A549 (cell line): ENCODE data around the gene UNC79. TPM values are rescaled to one million over a fixed set of nuclear protein-coding genes. Genes with fewer than 3 reads are reported as not detected.

Experiments
- ATAC-seq, 2 experiments: fragments of 200-7000 bp in 1 of 2; fragments of >200 bp in 1 of 2; cut with Nextera tagmentation in 1 of 2; cut with Tn5 transposase in 1 of 2; 3 replicates each; pipeline versions ENCODE4 v1.8.0 to v1.9.1; 2018 to 2020; ENCODE audit warnings: mild to moderate bottlenecking in 1 of 2, moderate library complexity in 1 of 2
- CTCF ChIA-PET: fragments of 300-600 bp; sonication (Branson Sonifier 250); formaldehyde crosslinking; extraction: SDS; loops from one replicate; lab custom pipeline; 2021; ENCODE audit warnings: antibody characterized with exemption, inconsistent platforms; lab: Yijun Ruan, JAX
- POLR2A ChIA-PET: fragments of 350-600 bp; formaldehyde crosslinking; extraction: SDS; loops from one replicate; lab custom pipeline; 2021; ENCODE audit warnings: antibody characterized with exemption, inconsistent platforms; lab: Yijun Ruan, JAX
- DNase-seq, 2 experiments: peaks; one replicate each; pipeline versions ENCODE4 v3.0.0 to v3.0.0-alpha.2; 2011 to 2016; ENCODE audit warnings: low read depth in 1 of 2, low spot score in 1 of 2
- FAIRE-seq: peaks from 2 replicates; lab custom pipeline; 2011; peaks lifted over from hg19 to GRCh38; lab: Jason Lieb, UNC
- H3K27ac ChIP-seq, 2 experiments: fragments of >200 bp; sonication (Bioruptor Twin); formaldehyde crosslinking; 3 replicates each; pipeline ENCODE4 v1.5.1; 2016 to 2017
- H3K4me1 ChIP-seq: fragments of >200 bp; sonication (Bioruptor Twin); formaldehyde crosslinking; 3 replicates; pipeline ENCODE4 v1.6.1; 2016
- H3K4me2 ChIP-seq: fragments of >200 bp; sonication (Bioruptor Twin); formaldehyde crosslinking; 3 replicates; pipeline ENCODE4 v1.6.1; 2016
- H3K4me3 ChIP-seq: fragments of >200 bp; sonication (Bioruptor Twin); formaldehyde crosslinking; 3 replicates; pipeline ENCODE4 v1.5.1; 2016
- H3K9me3 ChIP-seq: fragments of >200 bp; sonication (Bioruptor Twin); formaldehyde crosslinking; 3 replicates; pipeline ENCODE4 v1.6.1; 2016
- BHLHE40 ChIP-seq: IDR thresholded peaks from 2 replicates; pipeline ENCODE4 v1.6.1; 2012; ENCODE audit warnings: low read depth, low read length, inconsistent platforms
- CBX2 ChIP-seq: fragments of 200-600 bp; sonication (generic); IDR thresholded peaks from 2 replicates; pipeline ENCODE4 v1.6.1; 2016; ENCODE audit warnings: low read depth, mild to moderate bottlenecking, borderline replicate concordance
- CBX8 ChIP-seq: fragments of 200-600 bp; sonication (generic); IDR thresholded peaks from 2 replicates; pipeline ENCODE4 v1.6.1; 2016
- CHD4 ChIP-seq: fragments of 200-600 bp; sonication (generic); IDR thresholded peaks from 2 replicates; pipeline ENCODE4 v1.6.1; 2016; ENCODE audit warnings: antibody characterized with exemption, mild to moderate bottlenecking, borderline replicate concordance
- E2F6 ChIP-seq: IDR thresholded peaks from 2 replicates; pipeline ENCODE4 v1.6.1; 2012; ENCODE audit warnings: low read depth, borderline replicate concordance
- EHF ChIP-seq: fragments of 250-450 bp; sonication (Bioruptor Pico); IDR thresholded peaks from 2 replicates; pipeline ENCODE4 v1.5.0; 2020; ENCODE audit warnings: mild to moderate bottlenecking
- EHMT2 ChIP-seq: fragments of 200-600 bp; sonication (generic); IDR thresholded peaks from 2 replicates; pipeline ENCODE4 v1.6.1; 2016; ENCODE audit warnings: antibody characterized with exemption, low read depth, mild to moderate bottlenecking, moderate library complexity
- EP300 ChIP-seq, 2 experiments: fragments of >200 bp; sonication (Bioruptor Twin); formaldehyde crosslinking; IDR thresholded peaks; 2 replicates in 1 of 2; 3 replicates in 1 of 2; pipeline ENCODE4 v1.6.1; 2016 to 2017
- FOSB ChIP-seq: fragments of 250-450 bp; sonication (Bioruptor Pico); IDR thresholded peaks from 2 replicates; pipeline ENCODE4 v1.5.0; 2020; ENCODE audit warnings: mild to moderate bottlenecking, moderate library complexity
- GATA3 ChIP-seq: IDR thresholded peaks from 2 replicates; pipeline ENCODE4 v1.6.1; 2012; ENCODE audit warnings: borderline replicate concordance
- HMGXB4 ChIP-seq: fragments of 250-450 bp; sonication (Bioruptor Pico); IDR thresholded peaks from 2 replicates; pipeline ENCODE4 v1.5.0; 2021; ENCODE audit warnings: mild to moderate bottlenecking, moderate library complexity, borderline replicate concordance
- HOXB5 ChIP-seq: fragments of 250-450 bp; sonication (Bioruptor Pico); IDR thresholded peaks from 2 replicates; pipeline ENCODE4 v1.5.0; 2020; ENCODE audit warnings: mild to moderate bottlenecking, moderate library complexity
- JUN ChIP-seq, 2 experiments: fragments of >200 bp; sonication (Bioruptor Twin); formaldehyde crosslinking; IDR thresholded peaks; 2 replicates in 1 of 2; 3 replicates in 1 of 2; pipeline ENCODE4 v1.6.1; 2016 to 2017
- MAFK ChIP-seq: fragments of 450-650 bp; IDR thresholded peaks from 2 replicates; pipeline ENCODE4 v1.6.1; 2014; ENCODE audit not compliant: partially characterized antibody
- MAZ ChIP-seq: fragments of 150-350 bp; IDR thresholded peaks from 2 replicates; pipeline ENCODE4 v1.6.1; 2014; ENCODE audit warnings: antibody characterized with exemption, low read depth, low read length, borderline replicate concordance
- NFE2L2 ChIP-seq: fragments of 150-350 bp; conservative IDR thresholded peaks from 2 replicates; pipeline ENCODE4 v1.6.1; 2014; ENCODE audit warnings: low read length
- NPAS2 ChIP-seq: fragments of 250-450 bp; sonication (Bioruptor Pico); IDR thresholded peaks from 2 replicates; pipeline ENCODE4 v1.8.0; 2022; ENCODE audit warnings: mild to moderate bottlenecking, moderate library complexity, borderline replicate concordance
- NR3C1 ChIP-seq: fragments of >200 bp; sonication (Bioruptor Twin); formaldehyde crosslinking; IDR thresholded peaks from 3 replicates; pipeline ENCODE4 v1.6.1; 2017
- POLR2A ChIP-seq: IDR thresholded peaks from 2 replicates; pipeline ENCODE4 v1.6.1; 2012; ENCODE audit warnings: mild to moderate bottlenecking, low read length
- RAD21 ChIP-seq, 2 experiments: fragments of >200 bp in 1 of 2; sonication (Bioruptor Twin) in 1 of 2; formaldehyde crosslinking in 1 of 2; IDR thresholded peaks in 1 of 2; conservative IDR thresholded peaks in 1 of 2; 2 replicates in 1 of 2; 3 replicates in 1 of 2; pipeline ENCODE4 v1.6.1; 2012 to 2018; ENCODE audit warnings: inconsistent platforms in 1 of 2
- RCOR1 ChIP-seq: fragments of 150-350 bp; IDR thresholded peaks from 2 replicates; pipeline ENCODE4 v1.6.1; 2014; ENCODE audit warnings: antibody characterized with exemption, low read length, low read depth
- WGBS: methylation state at CpG from one replicate; pipeline ENCODE4 v1.1.6; 2017; ENCODE audit errors: missing lambda C conversion rate; 5-methylcytosine and 5-hydroxymethylcytosine counted together
- polyA plus RNA-seq, 4 experiments: library from polyadenylated mRNA; depleted of rRNA in 3 of 4; stranded (reverse); fragments of >200 nt; fragmentation: RNase III in 1 of 4; extraction: RNeasy Plus Mini Kit Qiagen cat#74134 plus additional on column Dnase treatment in 1 of 4; gene quantifications; 2 replicates in 3 of 4; 3 replicates in 1 of 4; pipeline ENCODE4 v1.2.3, GENCODE V29; 2011 to 2017
- TF ChIP-seq, protein P1 (sequence below): fragments of 150-350 bp; IDR thresholded peaks from 2 replicates; pipeline ENCODE4 v1.6.1; 2014; ENCODE audit warnings: low read depth, mild to moderate bottlenecking, low read length
- TF ChIP-seq, protein P2 (sequence below): fragments of >200 bp; sonication (Bioruptor Twin); formaldehyde crosslinking; IDR thresholded peaks from 2 replicates; pipeline ENCODE4 v1.6.1; 2016
- TF ChIP-seq, protein P3 (sequence below): fragments of 200-600 bp; sonication (generic); IDR thresholded peaks from 2 replicates; pipeline ENCODE4 v1.6.1; 2016; ENCODE audit warnings: antibody characterized with exemption, mild to moderate bottlenecking, moderate library complexity

UNC79 gene
- polyA plus RNA-seq, 2 of the 4 experiments (the other 2 are of a cell fraction): 0.01 TPM

- CTCF ChIA-PET: no interaction called here
- POLR2A ChIA-PET: no interaction called here
- TF ChIP-seq, protein P1, sequence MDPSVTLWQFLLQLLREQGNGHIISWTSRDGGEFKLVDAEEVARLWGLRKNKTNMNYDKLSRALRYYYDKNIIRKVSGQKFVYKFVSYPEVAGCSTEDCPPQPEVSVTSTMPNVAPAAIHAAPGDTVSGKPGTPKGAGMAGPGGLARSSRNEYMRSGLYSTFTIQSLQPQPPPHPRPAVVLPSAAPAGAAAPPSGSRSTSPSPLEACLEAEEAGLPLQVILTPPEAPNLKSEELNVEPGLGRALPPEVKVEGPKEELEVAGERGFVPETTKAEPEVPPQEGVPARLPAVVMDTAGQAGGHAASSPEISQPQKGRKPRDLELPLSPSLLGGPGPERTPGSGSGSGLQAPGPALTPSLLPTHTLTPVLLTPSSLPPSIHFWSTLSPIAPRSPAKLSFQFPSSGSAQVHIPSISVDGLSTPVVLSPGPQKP: no peak
- TF ChIP-seq CBX2 (no peak), CBX8 (no peak), E2F6 (no peak), BHLHE40 (no peak), HMGXB4 (CRISPR knock-in tag) (no peak), NPAS2 (CRISPR knock-in tag) (no peak), POLR2A (no peak)
- TF ChIP-seq, protein P2, sequence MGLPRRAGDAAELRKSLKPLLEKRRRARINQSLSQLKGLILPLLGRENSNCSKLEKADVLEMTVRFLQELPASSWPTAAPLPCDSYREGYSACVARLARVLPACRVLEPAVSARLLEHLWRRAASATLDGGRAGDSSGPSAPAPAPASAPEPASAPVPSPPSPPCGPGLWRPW: no peak
- TF ChIP-seq, protein P3, sequence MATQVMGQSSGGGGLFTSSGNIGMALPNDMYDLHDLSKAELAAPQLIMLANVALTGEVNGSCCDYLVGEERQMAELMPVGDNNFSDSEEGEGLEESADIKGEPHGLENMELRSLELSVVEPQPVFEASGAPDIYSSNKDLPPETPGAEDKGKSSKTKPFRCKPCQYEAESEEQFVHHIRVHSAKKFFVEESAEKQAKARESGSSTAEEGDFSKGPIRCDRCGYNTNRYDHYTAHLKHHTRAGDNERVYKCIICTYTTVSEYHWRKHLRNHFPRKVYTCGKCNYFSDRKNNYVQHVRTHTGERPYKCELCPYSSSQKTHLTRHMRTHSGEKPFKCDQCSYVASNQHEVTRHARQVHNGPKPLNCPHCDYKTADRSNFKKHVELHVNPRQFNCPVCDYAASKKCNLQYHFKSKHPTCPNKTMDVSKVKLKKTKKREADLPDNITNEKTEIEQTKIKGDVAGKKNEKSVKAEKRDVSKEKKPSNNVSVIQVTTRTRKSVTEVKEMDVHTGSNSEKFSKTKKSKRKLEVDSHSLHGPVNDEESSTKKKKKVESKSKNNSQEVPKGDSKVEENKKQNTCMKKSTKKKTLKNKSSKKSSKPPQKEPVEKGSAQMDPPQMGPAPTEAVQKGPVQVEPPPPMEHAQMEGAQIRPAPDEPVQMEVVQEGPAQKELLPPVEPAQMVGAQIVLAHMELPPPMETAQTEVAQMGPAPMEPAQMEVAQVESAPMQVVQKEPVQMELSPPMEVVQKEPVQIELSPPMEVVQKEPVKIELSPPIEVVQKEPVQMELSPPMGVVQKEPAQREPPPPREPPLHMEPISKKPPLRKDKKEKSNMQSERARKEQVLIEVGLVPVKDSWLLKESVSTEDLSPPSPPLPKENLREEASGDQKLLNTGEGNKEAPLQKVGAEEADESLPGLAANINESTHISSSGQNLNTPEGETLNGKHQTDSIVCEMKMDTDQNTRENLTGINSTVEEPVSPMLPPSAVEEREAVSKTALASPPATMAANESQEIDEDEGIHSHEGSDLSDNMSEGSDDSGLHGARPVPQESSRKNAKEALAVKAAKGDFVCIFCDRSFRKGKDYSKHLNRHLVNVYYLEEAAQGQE: no peak
- H3K9me3 ChIP-seq: no peaks in the 10 kb centered on the region
- H3K4me2 ChIP-seq: no peak overlapping the region
- H3K27ac ChIP-seq: no peak overlapping the region
- H3K4me1 ChIP-seq: no peaks in the 10 kb centered on the region
- FAIRE-seq: no peak
- ATAC-seq: no peak
- no peak overlapping the region for H3K4me3 ChIP-seq
- WGBS: 38% methylated on average over 9 of the region's 14 CpGs
- DNase-seq: no peak
These were observed 313.4 kb downstream of the UNC79 start for GRCh38 chr14:93744176-93744575.

- 74% methylated on average over 4 of the region's 8 CpGs for WGBS
- no peak for ATAC-seq
- CTCF ChIA-PET: no interaction called here
- no peak for TF ChIP-seq NR3C1
- TF ChIP-seq, protein P1: no peak
- no peak for TF ChIP-seq EP300 (IDR thresholded peaks at IDR 0.05)
- TF ChIP-seq MAZ: no peak
- no peak for TF ChIP-seq MAFK
- no peak for TF ChIP-seq POLR2A
- no peak for TF ChIP-seq NFE2L2
- TF ChIP-seq GATA3: no peak
- TF ChIP-seq CHD4: no peak
- TF ChIP-seq RCOR1: no peak
- TF ChIP-seq JUN (IDR thresholded peaks at IDR 0.05): no peak
- no peak for TF ChIP-seq CBX2
- TF ChIP-seq RAD21 (conservative IDR thresholded peaks at IDR 0.05 in 1 of 2, IDR thresholded peaks at IDR 0.05 in 1 of 2): no peak
- TF ChIP-seq EHF (CRISPR knock-in tag): no peak
- TF ChIP-seq EHMT2: no peak
- no peak for TF ChIP-seq FOSB (CRISPR knock-in tag)
- TF ChIP-seq, protein P3: no peak
- no peak for TF ChIP-seq HOXB5 (CRISPR knock-in tag)
- no peak overlapping the region for H3K4me2 ChIP-seq
- FAIRE-seq: no peak
- H3K27ac ChIP-seq: no peak overlapping the region
- H3K4me1 ChIP-seq: no peaks in the 10 kb centered on the region
- no peak overlapping the region for H3K4me3 ChIP-seq
- no peaks in the 10 kb centered on the region for H3K9me3 ChIP-seq
- DNase-seq: no peak
- POLR2A ChIA-PET: no interaction called here
These were observed 314.1 kb downstream of the UNC79 start for GRCh38 chr14:93744876-93745275.
